GM12874 (cell line): ENCODE results near the gene AADACL2.

ENCODE experiments used
- TF ChIP-seq, protein P1 (sequence below): IDR thresholded peaks from 2 replicates; pipeline ENCODE4 v1.5.1; 2011; ENCODE audit warnings: low read depth, mild to moderate bottlenecking, control low read depth, low read length, moderate library complexity; ENCODE audit not compliant: insufficient read depth

The AADACL2 gene

DNA sequence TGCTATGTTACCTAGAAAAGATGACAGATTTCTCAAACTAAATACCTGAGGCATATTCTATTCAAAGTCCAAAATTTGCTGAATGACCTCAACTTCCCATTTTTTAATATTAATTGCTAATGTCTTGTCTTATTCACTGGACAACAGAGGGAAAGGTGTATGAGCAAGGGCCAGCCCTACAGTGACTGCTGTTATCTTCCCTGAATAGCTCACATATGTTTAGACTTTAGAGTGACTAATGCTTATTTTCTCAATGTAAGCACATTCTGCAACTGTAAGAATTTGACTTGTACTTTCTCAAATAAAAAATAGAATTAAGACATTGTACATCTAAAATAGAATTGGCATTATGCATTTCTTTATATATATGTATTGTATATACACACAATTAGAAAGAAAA lies 26.5 kb upstream of the AADACL2 start:
- TF ChIP-seq, protein P1, sequence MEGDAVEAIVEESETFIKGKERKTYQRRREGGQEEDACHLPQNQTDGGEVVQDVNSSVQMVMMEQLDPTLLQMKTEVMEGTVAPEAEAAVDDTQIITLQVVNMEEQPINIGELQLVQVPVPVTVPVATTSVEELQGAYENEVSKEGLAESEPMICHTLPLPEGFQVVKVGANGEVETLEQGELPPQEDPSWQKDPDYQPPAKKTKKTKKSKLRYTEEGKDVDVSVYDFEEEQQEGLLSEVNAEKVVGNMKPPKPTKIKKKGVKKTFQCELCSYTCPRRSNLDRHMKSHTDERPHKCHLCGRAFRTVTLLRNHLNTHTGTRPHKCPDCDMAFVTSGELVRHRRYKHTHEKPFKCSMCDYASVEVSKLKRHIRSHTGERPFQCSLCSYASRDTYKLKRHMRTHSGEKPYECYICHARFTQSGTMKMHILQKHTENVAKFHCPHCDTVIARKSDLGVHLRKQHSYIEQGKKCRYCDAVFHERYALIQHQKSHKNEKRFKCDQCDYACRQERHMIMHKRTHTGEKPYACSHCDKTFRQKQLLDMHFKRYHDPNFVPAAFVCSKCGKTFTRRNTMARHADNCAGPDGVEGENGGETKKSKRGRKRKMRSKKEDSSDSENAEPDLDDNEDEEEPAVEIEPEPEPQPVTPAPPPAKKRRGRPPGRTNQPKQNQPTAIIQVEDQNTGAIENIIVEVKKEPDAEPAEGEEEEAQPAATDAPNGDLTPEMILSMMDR = no peak

DNA sequence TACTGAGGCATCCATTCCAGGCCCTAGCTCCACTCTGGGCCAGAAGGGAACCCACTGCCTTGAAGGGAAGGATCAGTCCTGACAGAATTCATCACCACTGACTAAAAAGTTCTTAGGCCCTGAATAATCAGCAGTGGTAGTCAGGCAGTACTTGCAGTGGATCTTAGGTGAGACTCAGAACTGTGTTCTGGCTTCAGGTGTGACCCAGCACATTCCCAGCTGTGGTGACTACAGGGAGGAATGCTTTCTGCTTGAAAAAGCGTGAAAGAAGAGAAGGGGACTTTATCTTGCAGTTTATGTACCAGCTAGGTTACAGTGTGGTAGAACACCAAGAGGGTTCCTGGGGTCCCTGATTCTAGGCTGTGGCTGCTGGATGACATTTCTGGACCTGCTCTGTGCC lies 24.9 kb upstream of the AADACL2 start:
- TF ChIP-seq, protein P1 = no peak

DNA sequence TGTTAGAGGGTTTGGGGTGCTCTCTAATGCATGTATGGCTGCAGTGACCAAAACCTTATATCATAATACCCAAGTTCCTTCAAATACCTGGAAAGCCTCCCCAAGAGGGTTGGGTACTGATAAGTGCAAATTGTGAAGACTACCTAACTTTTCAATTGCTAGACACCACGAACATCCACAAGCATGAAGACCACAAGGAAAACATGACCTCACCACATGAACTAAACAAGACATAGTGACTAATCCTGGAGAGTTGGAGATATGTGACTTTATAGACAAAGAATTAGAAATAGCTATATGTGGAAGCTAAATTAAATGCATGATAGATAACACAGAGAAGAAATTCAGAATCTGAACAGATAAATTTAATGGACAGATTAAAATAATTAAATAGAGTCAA lies 23.9 kb upstream of the AADACL2 start:
- TF ChIP-seq, protein P1 = no peak

DNA sequence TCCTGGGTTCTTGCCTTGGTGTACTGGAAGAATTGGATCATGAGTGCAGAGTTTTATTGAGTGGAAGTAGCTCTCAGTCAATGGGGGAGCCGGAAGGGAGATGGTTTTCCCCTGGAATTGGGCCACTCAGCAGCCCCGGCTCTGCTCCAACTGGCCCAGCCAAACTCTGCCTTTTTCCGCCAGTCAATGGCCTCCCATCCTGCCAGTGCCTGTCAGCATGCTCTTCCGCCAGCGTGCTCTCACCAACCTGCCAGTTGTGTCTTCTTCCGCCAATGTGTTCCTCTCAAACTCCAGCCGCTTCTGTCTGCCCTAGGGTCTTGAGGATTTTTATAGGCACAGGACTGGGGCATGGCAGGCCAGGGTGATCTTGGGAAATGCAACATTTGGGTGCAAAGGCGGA lies 12.4 kb upstream of the AADACL2 start:
- TF ChIP-seq, protein P1 = no peak

DNA sequence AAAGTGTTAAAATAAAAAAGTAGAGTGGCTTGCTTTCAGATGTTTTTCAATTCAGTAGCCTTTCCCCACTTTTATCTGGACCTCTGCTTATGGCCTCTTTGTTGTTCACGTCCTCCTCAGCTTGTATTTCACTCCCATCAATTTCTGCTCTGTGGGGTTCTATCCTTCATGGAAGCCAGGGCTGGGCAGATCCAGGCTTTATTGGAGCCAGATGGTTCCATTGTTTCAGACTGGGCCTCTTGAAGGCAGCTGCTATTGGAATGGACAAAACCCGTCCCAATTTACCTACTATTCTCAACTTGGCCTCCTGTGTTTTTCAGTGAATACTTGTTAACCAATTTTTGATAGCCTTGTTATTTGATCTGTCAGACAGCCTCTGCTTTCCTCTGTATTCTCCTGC lies 10.9 kb upstream of the AADACL2 start:
- TF ChIP-seq, protein P1 = no peak

DNA sequence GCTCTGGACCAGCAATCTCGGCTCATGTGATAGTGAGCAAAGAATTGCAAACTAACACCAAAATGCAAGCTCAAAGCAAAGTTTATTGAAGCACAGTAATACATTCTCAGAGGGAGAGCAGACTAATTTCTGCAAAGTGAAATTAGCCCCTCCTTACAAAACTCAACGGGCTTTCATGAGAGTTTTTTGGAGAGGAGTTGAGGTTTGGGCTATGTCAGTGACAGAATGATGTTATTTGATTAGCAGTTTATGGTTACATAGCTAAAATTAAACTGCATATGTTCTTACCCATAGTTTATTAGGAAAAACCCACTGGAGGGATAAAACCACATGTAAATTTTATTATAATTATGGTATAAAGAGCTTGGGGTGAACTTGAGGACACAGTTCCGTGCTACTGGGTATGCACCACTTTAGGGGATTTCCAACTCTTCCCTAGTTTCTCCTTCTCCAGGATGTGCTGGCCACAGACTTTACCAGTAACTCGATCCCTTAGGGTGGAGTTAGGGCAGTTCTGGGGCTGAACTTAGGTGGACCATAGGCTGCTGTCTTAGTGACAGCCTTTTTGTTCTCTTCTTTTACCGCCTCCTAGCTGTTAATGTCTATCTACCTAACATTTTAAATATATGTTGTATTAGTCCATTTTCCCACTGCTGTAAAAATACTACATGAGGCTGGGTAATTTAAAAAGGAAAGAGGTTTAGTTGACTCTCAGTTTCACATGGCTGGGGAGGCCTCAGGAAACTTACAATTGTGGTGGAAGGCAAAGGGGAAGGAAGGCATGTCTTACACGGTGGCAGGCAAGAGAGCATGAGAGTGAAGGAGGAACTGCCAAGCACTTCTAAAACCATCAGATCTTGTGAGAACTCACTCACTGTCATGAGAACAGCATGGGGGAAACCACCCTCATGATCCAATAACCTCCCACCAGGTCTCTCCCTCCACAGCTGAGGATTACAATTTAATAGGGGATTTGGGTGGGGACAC lies 8.9 kb upstream of the AADACL2 start:
- TF ChIP-seq, protein P1 = no peak

DNA sequence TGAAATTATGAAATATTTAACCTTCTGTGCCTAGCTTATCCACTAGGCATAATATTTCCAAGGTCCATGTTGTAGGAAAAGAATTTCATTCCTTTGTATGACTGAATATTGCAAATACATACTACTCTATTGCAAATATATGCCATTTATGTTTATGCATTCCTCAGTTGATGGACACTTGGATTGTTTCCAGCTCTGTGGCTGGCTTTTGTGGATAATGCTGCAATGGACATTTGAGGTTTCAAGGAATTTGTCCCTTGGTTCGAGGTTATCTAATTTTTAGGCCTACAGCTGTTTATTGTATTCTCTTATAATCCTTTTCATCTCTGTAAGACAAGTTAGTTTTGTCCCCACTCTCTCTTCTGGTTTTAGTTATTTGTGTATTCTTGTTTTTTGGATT lies 7.7 kb upstream of the AADACL2 start:
- TF ChIP-seq, protein P1 = no peak
